HepG2 (cell line): ENCODE measurements around the gene SS18L1.

Experiments
- ATF7 ChIP-seq, 2 experiments: fragments of 450-650 bp in 1 of 2; sonication (generic) in 1 of 2; formaldehyde crosslinking in 1 of 2; IDR thresholded peaks; 2 replicates each; pipeline versions ENCODE4 v1.4.0 to v1.6.1; 2016 to 2020; ENCODE audit warnings: antibody characterized with exemption in 1 of 2, mild to moderate bottlenecking in 1 of 2, missing genetic modification reagents in 1 of 2
- CHCHD3 ChIP-seq: sonication (generic); formaldehyde crosslinking; IDR thresholded peaks from 2 replicates; pipeline ENCODE4 v1.8.0; 2022; ENCODE audit warnings: mild to moderate bottlenecking, missing genetic modification reagents, moderate library complexity
- EP300 ChIP-seq, 3 experiments: sonication (generic) in 1 of 3; formaldehyde crosslinking in 1 of 3; IDR thresholded peaks; 2 replicates each; pipeline versions ENCODE4 v1.5.1 to v1.6.1; 2011 to 2020; ENCODE audit warnings: low read depth in 2 of 3, low read length in 2 of 3, borderline replicate concordance in 1 of 3, improper control_type of control experiment in 1 of 3, mild to moderate bottlenecking in 1 of 3, missing genetic modification reagents in 1 of 3, moderate library complexity in 1 of 3
- ESRRA ChIP-seq: sonication (generic); formaldehyde crosslinking; IDR thresholded peaks from 2 replicates; pipeline ENCODE4 v1.5.1; 2020; ENCODE audit warnings: mild to moderate bottlenecking, low read depth, missing genetic modification reagents
- EZH2 ChIP-seq: conservative IDR thresholded peaks from 2 replicates; pipeline ENCODE4 v1.6.1; 2012; ENCODE audit warnings: mild to moderate bottlenecking, low read depth, low read length, moderate library complexity
- HCFC1 ChIP-seq: fragments of 150-350 bp; IDR thresholded peaks from 2 replicates; pipeline ENCODE4 v1.6.1; 2014; ENCODE audit warnings: low read depth, low read length
- NCOA5 ChIP-seq: sonication (generic); formaldehyde crosslinking; IDR thresholded peaks from 2 replicates; pipeline ENCODE4 v1.4.0; 2020; ENCODE audit warnings: missing genetic modification reagents
- REXO4 ChIP-seq: sonication (generic); formaldehyde crosslinking; IDR thresholded peaks from 2 replicates; pipeline ENCODE4 v1.8.0; 2022; ENCODE audit warnings: missing genetic modification reagents, mild to moderate bottlenecking, borderline replicate concordance
- U2AF2 ChIP-seq: fragments of 200-400 bp; formaldehyde crosslinking; IDR thresholded peaks from 2 replicates; pipeline ENCODE4 v1.6.1; 2017; ENCODE audit warnings: low read depth, mild to moderate bottlenecking, low read length
- ZNF12 ChIP-seq: sonication (generic); formaldehyde crosslinking; IDR thresholded peaks from 2 replicates; pipeline ENCODE4 v1.5.0; 2020; ENCODE audit warnings: missing genetic modification reagents
- ZNF274 ChIP-seq: sonication (generic); formaldehyde crosslinking; IDR thresholded peaks from 2 replicates; pipeline ENCODE4 v1.5.1; 2020; ENCODE audit warnings: mild to moderate bottlenecking, missing genetic modification reagents
- ZNF441 ChIP-seq: sonication (generic); formaldehyde crosslinking; IDR thresholded peaks from 2 replicates; pipeline ENCODE4 v1.7.0; 2021; ENCODE audit warnings: missing genetic modification reagents, borderline replicate concordance
- TF ChIP-seq, protein P1 (sequence below): sonication (generic); formaldehyde crosslinking; IDR thresholded peaks from 2 replicates; pipeline ENCODE4 v1.5.0; 2020; ENCODE audit warnings: mild to moderate bottlenecking, missing genetic modification reagents, moderate library complexity
- TF ChIP-seq, protein P2 (sequence below): IDR thresholded peaks from 2 replicates; pipeline ENCODE4 v1.6.1; 2016

DNA sequence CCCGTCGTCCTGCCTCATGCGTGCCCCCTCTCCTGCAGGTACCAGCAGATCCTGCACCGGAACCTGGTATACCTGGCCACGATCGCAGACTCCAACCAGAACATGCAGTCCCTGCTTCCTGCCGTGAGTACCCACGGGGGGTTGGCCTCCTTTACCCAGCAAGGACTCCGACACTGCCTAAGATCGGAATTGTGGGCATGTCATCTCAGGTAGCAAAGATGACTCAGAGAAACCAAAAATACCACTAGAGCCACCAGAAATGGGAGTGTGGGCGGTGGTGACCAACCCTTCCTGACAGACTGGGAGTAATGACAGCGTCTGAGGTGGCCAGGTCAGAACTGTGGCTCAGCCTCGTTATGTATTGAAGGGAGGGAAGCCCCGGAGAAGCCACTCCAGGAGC is 16.3 kb downstream of the SS18L1 start:
- TF ChIP-seq ESRRA (CRISPR knock-in tag) (no peak), REXO4 (no peak), EZH2 (no peak), NCOA5 (CRISPR knock-in tag) (no peak), EP300 (IDR thresholded peaks at IDR 0.05; ENCODE audit: low read depth in 2 of 2, low read length in 2 of 2) (no peak), EP300 (CRISPR knock-in tag; IDR thresholded peaks at IDR 0.05; ENCODE audit: borderline replicate concordance) (no peak), HCFC1 (no peak), CHCHD3 (CRISPR knock-in tag) (no peak), ATF7 (IDR thresholded peaks at IDR 0.05) (no peak), ATF7 (CRISPR knock-in tag; IDR thresholded peaks at IDR 0.05) (no peak), ZNF274 (CRISPR knock-in tag) (no peak), U2AF2 (no peak), ZNF441 (CRISPR knock-in tag) (no peak), ZNF12 (CRISPR knock-in tag) (no peak)
- TF ChIP-seq, protein P1, sequence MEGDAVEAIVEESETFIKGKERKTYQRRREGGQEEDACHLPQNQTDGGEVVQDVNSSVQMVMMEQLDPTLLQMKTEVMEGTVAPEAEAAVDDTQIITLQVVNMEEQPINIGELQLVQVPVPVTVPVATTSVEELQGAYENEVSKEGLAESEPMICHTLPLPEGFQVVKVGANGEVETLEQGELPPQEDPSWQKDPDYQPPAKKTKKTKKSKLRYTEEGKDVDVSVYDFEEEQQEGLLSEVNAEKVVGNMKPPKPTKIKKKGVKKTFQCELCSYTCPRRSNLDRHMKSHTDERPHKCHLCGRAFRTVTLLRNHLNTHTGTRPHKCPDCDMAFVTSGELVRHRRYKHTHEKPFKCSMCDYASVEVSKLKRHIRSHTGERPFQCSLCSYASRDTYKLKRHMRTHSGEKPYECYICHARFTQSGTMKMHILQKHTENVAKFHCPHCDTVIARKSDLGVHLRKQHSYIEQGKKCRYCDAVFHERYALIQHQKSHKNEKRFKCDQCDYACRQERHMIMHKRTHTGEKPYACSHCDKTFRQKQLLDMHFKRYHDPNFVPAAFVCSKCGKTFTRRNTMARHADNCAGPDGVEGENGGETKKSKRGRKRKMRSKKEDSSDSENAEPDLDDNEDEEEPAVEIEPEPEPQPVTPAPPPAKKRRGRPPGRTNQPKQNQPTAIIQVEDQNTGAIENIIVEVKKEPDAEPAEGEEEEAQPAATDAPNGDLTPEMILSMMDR: no peak
- TF ChIP-seq, protein P2, sequence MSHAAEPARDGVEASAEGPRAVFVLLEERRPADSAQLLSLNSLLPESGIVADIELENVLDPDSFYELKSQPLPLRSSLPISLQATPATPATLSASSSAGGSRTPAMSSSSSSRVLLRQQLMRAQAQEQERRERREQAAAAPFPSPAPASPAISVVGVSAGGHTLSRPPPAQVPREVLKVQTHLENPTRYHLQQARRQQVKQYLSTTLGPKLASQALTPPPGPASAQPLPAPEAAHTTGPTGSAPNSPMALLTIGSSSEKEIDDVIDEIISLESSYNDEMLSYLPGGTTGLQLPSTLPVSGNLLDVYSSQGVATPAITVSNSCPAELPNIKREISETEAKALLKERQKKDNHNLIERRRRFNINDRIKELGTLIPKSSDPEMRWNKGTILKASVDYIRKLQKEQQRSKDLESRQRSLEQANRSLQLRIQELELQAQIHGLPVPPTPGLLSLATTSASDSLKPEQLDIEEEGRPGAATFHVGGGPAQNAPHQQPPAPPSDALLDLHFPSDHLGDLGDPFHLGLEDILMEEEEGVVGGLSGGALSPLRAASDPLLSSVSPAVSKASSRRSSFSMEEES (CRISPR knock-in tag): no peak
